ENCODE data around the gene USPL1. TPM values are rescaled to one million over a fixed set of nuclear protein-coding genes. Genes with fewer than 3 reads are reported as not detected.
"Not testable (repeated sequence)": the region's sequence is repeated elsewhere in the genome, so short reads cannot be mapped to it uniquely, and the experiment has no call there.

USPL1 gene
- total RNA-seq, 2 experiments from 2014 or later = 19.7 to 21.8 TPM

DNA sequence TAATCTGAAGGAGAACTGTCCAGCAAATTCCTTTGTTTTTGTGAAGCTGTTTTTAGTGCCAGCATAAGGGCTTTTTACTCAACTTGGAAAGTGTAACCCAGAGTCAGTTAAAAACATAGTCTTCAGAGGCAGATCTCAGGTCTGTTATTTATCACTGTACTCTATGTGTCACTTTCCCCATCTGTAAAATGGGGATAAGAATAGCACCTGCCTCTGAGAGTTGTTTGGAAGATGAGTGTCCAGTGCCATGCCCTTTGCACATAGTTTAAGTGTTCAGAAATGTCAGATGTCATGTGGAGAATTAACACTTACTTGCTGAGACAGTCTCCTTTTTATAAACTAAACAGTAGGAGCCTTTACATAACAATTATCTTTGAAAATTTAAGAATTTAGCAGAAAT, 27.9 kb downstream of the USPL1 start:
- H3K36me3 Mint-ChIP-seq (ENCODE audit: low read depth) = peaks cover 83% of the 10 kb centered on the region
- H3K9me3 Mint-ChIP-seq = no peaks in the 10 kb centered on the region
- no peak for DNase-seq
- H3K4me3 Mint-ChIP-seq = no peak overlapping the region
- ChIA-PET POLR2A (interaction anchor here (1.4 to 1.7 kb wide), 2 partner anchors 9 to 28 kb away, joined by 3 to 6 read pairs; partner anchors contain the start of gene USPL1), CTCF (no interaction called here)
- H3K4me1 Mint-ChIP-seq = peaks cover 15% of the 10 kb centered on the region
- no peaks in the 10 kb centered on the region for H3K27me3 Mint-ChIP-seq
- no peak overlapping the region for H3K27ac Mint-ChIP-seq

DNA sequence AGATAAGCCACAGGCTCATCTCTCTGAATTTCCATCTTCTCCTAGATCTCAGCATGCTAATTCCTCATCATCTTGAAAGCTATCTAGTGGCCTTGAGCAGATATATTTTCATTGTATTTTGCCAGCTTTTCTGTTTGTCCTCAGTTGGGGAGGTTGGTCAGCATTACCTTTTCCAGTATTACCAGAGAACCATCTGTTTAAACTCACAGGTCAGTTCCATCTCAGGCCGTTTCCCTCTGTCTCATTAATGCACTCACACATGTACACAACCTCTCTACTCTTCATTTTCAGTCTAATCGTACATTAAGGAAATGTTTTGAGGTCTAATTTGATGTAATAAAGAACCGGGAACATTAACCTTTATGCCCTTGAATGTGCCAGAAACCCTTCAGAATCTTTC, 29.7 kb downstream of the USPL1 start:
- H3K4me1 Mint-ChIP-seq = peaks cover 23% of the 10 kb centered on the region
- no peaks in the 10 kb centered on the region for H3K27me3 Mint-ChIP-seq
- peaks cover 82% of the 10 kb centered on the region for H3K36me3 Mint-ChIP-seq (ENCODE audit: low read depth)
- no peaks in the 10 kb centered on the region for H3K9me3 Mint-ChIP-seq
- no peak overlapping the region for H3K27ac Mint-ChIP-seq
- CTCF ChIA-PET = no interaction called here
- POLR2A ChIA-PET = interaction anchor here (1.2 kb wide), 1 partner anchor 29 kb away, joined by 3 read pairs; the partner anchor contains the start of gene USPL1
- no peak overlapping the region for H3K4me3 Mint-ChIP-seq
- no peak for DNase-seq

- H3K4me3 Mint-ChIP-seq = no peak overlapping the region
- H3K27me3 Mint-ChIP-seq = no peaks in the 10 kb centered on the region
- ChIA-PET POLR2A (interaction anchor here (1.0 to 1.2 kb wide), 2 partner anchors 9 to 30 kb away, joined by 3 read pairs; partner anchors contain the start of gene USPL1), CTCF (no interaction called here)
- H3K9me3 Mint-ChIP-seq = no peaks in the 10 kb centered on the region
- peaks cover 83% of the 10 kb centered on the region for H3K36me3 Mint-ChIP-seq (ENCODE audit: low read depth)
- peaks cover 28% of the 10 kb centered on the region for H3K4me1 Mint-ChIP-seq
- no peak for DNase-seq
- H3K27ac Mint-ChIP-seq = no peak overlapping the region
Observed at GRCh38 chr13:30647824-30648521, 30.3 kb downstream of the USPL1 start.

DNA sequence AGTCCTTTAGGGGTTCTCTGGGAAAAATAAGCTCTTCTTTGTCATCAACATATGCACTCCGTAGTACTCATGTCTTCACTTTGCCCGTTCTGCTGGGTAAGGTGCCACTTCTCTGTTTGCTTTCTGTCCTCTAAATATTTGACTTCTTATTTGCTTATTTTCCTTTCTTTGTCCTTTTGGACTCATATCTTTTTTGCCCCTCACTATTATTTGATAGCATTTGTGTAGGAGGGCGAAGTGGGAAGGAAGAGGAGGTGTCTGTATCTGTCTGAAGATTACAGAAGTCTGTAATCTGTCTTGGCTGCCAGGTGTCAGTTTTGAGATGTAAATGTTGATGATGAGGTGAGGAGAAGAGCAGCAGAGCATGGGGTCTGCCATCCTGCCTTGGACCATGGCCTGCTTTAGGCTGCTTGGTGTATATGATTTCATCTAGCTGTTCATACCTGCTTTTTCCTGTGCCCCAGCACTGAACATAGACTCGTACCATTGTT, 30.8 kb downstream of the USPL1 start:
- H3K9me3 Mint-ChIP-seq = no peaks in the 10 kb centered on the region
- CTCF ChIA-PET = no interaction called here
- no peak for DNase-seq
- H3K27me3 Mint-ChIP-seq = no peaks in the 10 kb centered on the region
- peaks cover 34% of the 10 kb centered on the region for H3K4me1 Mint-ChIP-seq
- H3K36me3 Mint-ChIP-seq (ENCODE audit: low read depth) = peaks cover 82% of the 10 kb centered on the region
- POLR2A ChIA-PET = interaction anchor here (1.0 kb wide), 1 partner anchor 9 kb away, joined by 3 read pairs; no protein-coding TSS in a partner anchor
- no peak overlapping the region for H3K4me3 Mint-ChIP-seq
- no peak overlapping the region for H3K27ac Mint-ChIP-seq

DNA sequence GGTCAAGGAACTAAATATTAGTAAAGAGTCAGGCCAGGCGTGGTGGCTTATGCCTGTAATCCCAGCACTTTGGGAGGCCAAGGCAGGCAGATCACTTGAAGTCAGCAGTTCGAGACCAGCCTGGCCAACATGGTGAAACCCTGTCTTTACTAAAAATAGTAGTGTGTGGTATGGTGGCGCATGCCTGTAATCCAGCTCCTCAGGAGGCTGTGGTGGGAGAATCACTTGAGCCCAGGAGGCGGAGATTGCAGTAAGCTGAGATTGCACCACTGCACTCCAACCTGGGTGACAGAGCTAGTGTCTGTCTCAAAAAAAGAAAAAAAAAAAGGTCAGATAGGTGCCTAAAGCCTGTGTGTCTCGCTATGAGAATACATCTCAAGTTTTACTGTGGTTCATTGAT, 33.9 kb downstream of the USPL1 start:
- H3K27ac Mint-ChIP-seq, CTCF ChIA-PET, H3K27me3 Mint-ChIP-seq, H3K4me3 Mint-ChIP-seq, DNase-seq, H3K9me3 Mint-ChIP-seq: not testable (repeated sequence)
- POLR2A ChIA-PET = interaction anchor here (0.6 kb wide), 1 partner anchor 13 kb away, joined by 3 read pairs; no protein-coding TSS in a partner anchor
- H3K4me1 Mint-ChIP-seq = peaks cover 55% of the 10 kb centered on the region
- peaks cover 85% of the 10 kb centered on the region for H3K36me3 Mint-ChIP-seq (ENCODE audit: low read depth)

GRCh38 chr13:30652746-30653386, 35.1 kb downstream of the USPL1 start:
- H3K9me3 Mint-ChIP-seq = no peaks in the 10 kb centered on the region
- ChIA-PET CTCF (no interaction called here), POLR2A (interaction anchor here (1.5 kb wide), 1 partner anchor 36 kb away, joined by 6 read pairs; the partner anchor contains the start of gene USPL1)
- H3K27me3 Mint-ChIP-seq = no peaks in the 10 kb centered on the region
- peaks cover 58% of the 10 kb centered on the region for H3K4me1 Mint-ChIP-seq
- DNase-seq = no peak
- no peak overlapping the region for H3K4me3 Mint-ChIP-seq
- H3K27ac Mint-ChIP-seq = no peak overlapping the region
- peaks cover 88% of the 10 kb centered on the region for H3K36me3 Mint-ChIP-seq (ENCODE audit: low read depth)

DNA sequence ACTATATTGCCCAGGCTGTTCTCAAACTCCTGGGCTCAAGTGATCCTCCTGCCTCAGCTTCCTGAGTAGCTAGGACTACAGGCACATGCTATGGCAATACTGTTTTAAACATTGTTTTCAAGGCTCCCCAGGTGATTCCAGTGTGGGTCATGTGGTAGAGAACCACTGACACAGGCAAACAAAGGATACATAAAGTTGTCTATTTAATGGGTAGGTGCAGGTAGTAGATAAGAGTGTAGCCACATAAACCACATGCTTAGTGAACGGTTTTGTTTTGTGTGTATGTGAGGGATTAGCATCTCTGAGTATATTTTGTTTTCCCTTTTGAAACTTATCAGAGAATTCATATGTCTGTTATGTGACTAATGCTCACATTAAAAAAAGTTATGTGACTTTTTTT, 36.7 kb downstream of the USPL1 start:
- ChIA-PET POLR2A (interaction anchor here (0.9 to 1.5 kb wide), 2 partner anchors 37 to 86 kb away, joined by 3 to 6 read pairs; partner anchors contain the start of gene USPL1), CTCF (interaction anchor here (0.7 kb wide), 1 partner anchor 188 kb away, joined by 5 read pairs; no protein-coding TSS in a partner anchor)
- peak; percentile 60 for DNase-seq
- peaks cover 87% of the 10 kb centered on the region for H3K36me3 Mint-ChIP-seq (ENCODE audit: low read depth)
- H3K4me1 Mint-ChIP-seq = peaks cover 56% of the 10 kb centered on the region
- peak overlapping the region; percentile 47 for H3K4me3 Mint-ChIP-seq
- H3K27ac Mint-ChIP-seq = peak overlapping the region; percentile 84
- no peaks in the 10 kb centered on the region for H3K9me3 Mint-ChIP-seq
- H3K27me3 Mint-ChIP-seq = no peaks in the 10 kb centered on the region

DNA sequence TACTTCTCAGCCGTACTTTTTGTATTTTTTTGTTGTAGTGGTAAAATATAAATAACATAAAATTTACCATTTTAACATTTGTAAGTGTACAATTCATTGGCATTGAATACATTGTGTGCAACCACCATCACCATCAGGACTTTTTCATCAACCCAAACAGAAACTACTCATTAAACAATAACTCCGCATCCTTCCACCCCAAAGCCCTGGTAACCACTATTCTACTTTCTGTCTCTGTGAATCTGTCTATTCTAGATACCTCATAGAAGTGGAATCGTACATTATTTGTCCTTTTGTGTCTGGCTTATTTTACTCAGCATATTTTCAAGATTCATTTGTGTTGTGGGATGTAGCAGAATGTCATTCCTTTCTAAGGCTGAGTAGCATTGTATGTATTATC, 38.5 kb downstream of the USPL1 start:
- H3K27ac Mint-ChIP-seq = no peak overlapping the region
- H3K36me3 Mint-ChIP-seq (ENCODE audit: low read depth) = peaks cover 76% of the 10 kb centered on the region
- no peaks in the 10 kb centered on the region for H3K9me3 Mint-ChIP-seq
- no peaks in the 10 kb centered on the region for H3K27me3 Mint-ChIP-seq
- CTCF ChIA-PET = no interaction called here
- no peak overlapping the region for H3K4me3 Mint-ChIP-seq
- POLR2A ChIA-PET = no interaction called here
- H3K4me1 Mint-ChIP-seq = peaks cover 54% of the 10 kb centered on the region
- DNase-seq = no peak

DNA sequence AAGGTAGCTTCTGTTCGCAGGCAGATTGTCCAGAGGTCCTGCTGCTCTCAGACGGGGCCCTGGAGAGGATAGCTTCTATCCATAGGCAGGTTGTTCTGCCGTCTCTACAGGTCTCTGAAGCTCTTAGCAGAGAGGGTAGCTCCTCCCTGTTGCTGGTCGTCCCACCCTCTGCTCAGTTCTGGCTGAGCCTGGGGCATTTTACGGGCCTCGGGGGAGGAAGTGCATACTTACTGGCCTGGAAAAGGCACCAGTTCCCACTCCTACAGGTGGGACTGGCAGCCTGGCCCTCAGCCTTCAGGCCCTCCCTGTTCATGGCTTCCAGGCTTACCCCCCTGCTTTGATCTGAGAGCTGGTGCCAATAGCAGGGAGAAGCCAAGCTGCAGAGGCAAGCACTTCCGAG, 42.3 kb downstream of the USPL1 start:
- H3K36me3 Mint-ChIP-seq (ENCODE audit: low read depth) = peaks cover 45% of the 10 kb centered on the region
- H3K4me3 Mint-ChIP-seq = no peak overlapping the region
- CTCF ChIA-PET = interaction anchor here (1.9 kb wide), 1 partner anchor 80 kb away, joined by 4 read pairs; no protein-coding TSS in a partner anchor
- H3K27ac Mint-ChIP-seq = no peak overlapping the region
- peaks cover 35% of the 10 kb centered on the region for H3K4me1 Mint-ChIP-seq
- H3K27me3 Mint-ChIP-seq = no peaks in the 10 kb centered on the region
- POLR2A ChIA-PET = interaction anchor here (3.4 kb wide), 1 partner anchor 42 kb away, joined by 24 read pairs; the partner anchor contains the start of gene USPL1
- H3K9me3 Mint-ChIP-seq = no peaks in the 10 kb centered on the region
- DNase-seq = no peak

DNA sequence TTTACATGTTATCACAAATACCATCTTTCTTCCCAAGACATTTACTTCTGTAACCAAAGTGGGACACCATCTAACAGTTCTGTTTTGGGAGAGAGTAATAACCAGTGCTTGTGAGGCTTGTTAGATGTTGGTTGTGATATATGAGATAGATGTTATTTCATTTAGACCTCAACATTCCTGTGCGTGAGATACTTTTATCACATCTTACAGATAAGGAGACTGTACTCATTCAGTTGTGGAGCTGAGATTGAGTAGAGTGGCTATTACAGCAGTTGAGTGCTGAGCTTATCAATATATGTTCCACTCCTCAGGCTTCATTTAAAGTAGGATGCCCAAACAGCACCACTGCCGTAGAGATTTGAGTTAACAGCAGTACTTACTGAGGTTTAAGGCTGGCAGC, 43.1 kb downstream of the USPL1 start:
- no peak overlapping the region for H3K4me3 Mint-ChIP-seq

GRCh38 chr13:30664689-30665275, 47.1 kb downstream of the USPL1 start:
- H3K27ac Mint-ChIP-seq = no peak overlapping the region
- peaks cover 1% of the 10 kb centered on the region for H3K36me3 Mint-ChIP-seq (ENCODE audit: low read depth)
- H3K9me3 Mint-ChIP-seq = no peaks in the 10 kb centered on the region
- CTCF ChIA-PET = no interaction called here
- POLR2A ChIA-PET = interaction anchor here (0.8 kb wide), 1 partner anchor 48 kb away, joined by 3 read pairs; no protein-coding TSS in a partner anchor
- no peaks in the 10 kb centered on the region for H3K27me3 Mint-ChIP-seq
- no peak for DNase-seq
- peaks cover 10% of the 10 kb centered on the region for H3K4me1 Mint-ChIP-seq
- H3K4me3 Mint-ChIP-seq = no peak overlapping the region

More for the DNA sequence above, 43.1 kb downstream of the USPL1 start:
- H3K27ac Mint-ChIP-seq = no peak overlapping the region
- no peaks in the 10 kb centered on the region for H3K27me3 Mint-ChIP-seq
- no peaks in the 10 kb centered on the region for H3K9me3 Mint-ChIP-seq
- CTCF ChIA-PET = interaction anchor here (1.9 kb wide), 1 partner anchor 80 kb away, joined by 4 read pairs; no protein-coding TSS in a partner anchor
- no peak for DNase-seq
- H3K36me3 Mint-ChIP-seq (ENCODE audit: low read depth) = peaks cover 39% of the 10 kb centered on the region
- peaks cover 30% of the 10 kb centered on the region for H3K4me1 Mint-ChIP-seq
- POLR2A ChIA-PET = no interaction called here

- Mint-ChIP-seq H3K27ac (no peak overlapping the region), H3K9me3 (no peaks in the 10 kb centered on the region), H3K4me3 (no peak overlapping the region), H3K27me3 (no peaks in the 10 kb centered on the region), H3K4me1 (peaks cover 10% of the 10 kb centered on the region), H3K36me3 (ENCODE audit: low read depth) (no peaks in the 10 kb centered on the region)
- ChIA-PET CTCF (no interaction called here), POLR2A (no interaction called here)
- DNase-seq = no peak
Observed at GRCh38 chr13:30665638-30666037, 47.9 kb downstream of the USPL1 start.

DNA sequence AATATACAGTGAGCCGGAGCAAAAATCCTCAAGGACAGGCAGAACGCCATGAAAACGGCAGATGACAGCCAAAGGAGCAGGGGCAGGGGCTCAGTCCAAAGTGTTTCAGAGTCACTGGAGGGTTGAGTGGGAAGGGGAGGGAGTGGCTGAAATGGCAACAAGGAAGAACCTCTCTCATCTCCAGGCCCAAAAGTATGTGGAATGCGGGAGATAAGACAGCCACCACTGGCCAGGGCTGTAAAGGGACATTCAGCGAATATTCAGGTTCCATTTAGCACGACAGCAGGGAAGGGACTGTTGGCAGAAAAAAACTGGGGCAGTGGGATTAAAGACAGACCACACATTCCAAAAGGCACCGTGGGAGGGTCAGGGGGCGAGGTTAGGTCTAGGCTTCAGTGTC, 48.4 kb downstream of the USPL1 start:
- Mint-ChIP-seq H3K27me3 (peaks cover 3% of the 10 kb centered on the region), H3K27ac (no peak overlapping the region), H3K4me1 (peaks cover 10% of the 10 kb centered on the region), H3K4me3 (no peak overlapping the region), H3K9me3 (no peaks in the 10 kb centered on the region), H3K36me3 (ENCODE audit: low read depth) (no peaks in the 10 kb centered on the region)
- ChIA-PET POLR2A (no interaction called here), CTCF (no interaction called here)
- DNase-seq = no peak
